Heart left ventricle (tissue), 13 donors: ENCODE data around the gene LYRM4.

ENCODE experiments used
- CTCF ChIP-seq, 12 donors: fragments of 200-600 bp; sonication (generic) in 4 of 12; IDR thresholded peaks; one replicate each; pipeline versions ENCODE4 v1.5.0 to v1.8.0; 2018 to 2022; ENCODE audit warnings: antibody characterized with exemption in 12 of 12, mild to moderate bottlenecking in 5 of 12
- POLR2A ChIP-seq, 2 donors: fragments of 450-650 bp; IDR thresholded peaks; one replicate each; pipeline ENCODE4 v1.6.1; 2017; ENCODE audit warnings: antibody characterized with exemption in 2 of 2, mild to moderate bottlenecking in 2 of 2, moderate library complexity in 2 of 2
- donor health status: ischemic (EF 13 %, LVEDD 7.1; RV severe dilation, severe dysfunction).
- donor health status: DM: no; HTN: yes; CAD: no.
- donor health status: DM: no; HTN: no; CAD: no.
- donor health status: ischemic (EF 25% LVEDD 6.9; RV normal size, moderate dysfunction).
- donor health status: ischemic (EF 25% LVEDD 5.7; RV mildly dilated, moderate dysfunction).
- donor health status: ischemic (EF 35%, LVEDD 5.7; RV mildly dilated, moderate dysfunction).
- donor health status: nonischemic (EF 11% LVEDD 7.7; RV severe dilation, severe dysfunction).
- donor health status: DM: yes; HTN: yes; CAD: no.
- donor health status: PGD.
- donor health status: ischemic (EF 29% LVEDD 5.4; RV normal size, mild dysfunction).
- donor health status: nonischemic (EF 23%, LVEDD 6.1; RV moderate dilation, normal function).

DNA sequence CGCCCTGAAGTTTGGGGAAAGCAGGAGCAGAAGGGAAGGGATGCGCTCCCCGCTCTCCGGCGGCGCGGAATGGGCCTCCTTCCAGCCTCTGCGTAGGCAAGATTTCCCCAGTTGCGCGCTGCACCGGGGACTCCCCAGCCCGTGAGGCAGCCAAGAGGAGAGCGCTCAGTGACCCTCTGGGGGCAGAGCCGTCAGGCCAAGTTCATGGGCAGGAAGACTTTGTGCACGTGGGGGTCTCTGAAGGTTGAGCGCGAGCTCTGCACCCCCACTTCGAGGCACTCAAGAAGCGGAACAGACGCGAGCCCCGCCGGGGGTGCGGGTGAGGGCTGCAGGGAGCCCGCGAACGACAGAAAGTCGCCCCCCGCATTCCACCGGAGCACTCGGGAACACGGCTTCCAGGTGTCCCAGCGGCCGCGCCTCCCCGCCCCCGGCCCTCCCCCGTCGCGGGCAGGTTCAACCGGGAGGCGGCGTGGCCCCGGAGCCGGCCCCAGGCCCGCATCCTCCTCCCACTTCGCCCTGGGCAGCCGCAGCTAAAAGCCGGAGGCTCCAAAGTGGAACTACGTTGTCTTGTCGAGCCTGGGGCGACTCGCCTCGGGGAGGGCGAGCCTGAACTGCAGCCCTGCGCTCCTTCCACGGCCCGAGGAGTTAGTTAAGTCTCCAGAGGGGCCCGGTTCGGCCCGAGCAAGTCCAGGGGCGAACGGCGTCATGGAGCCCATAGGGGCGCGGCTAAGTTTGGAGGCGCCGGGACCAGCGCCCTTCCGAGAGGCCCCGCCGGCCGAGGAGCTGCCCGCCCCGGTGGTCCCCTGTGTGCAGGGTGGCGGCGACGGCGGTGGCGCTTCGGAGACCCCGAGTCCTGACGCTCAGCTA is 175.7 kb downstream of the LYRM4 start, which contains the start of gene PPP1R3G:
- no peak for TF ChIP-seq CTCF (IDR thresholded peaks at IDR 0.05)
- no peak for TF ChIP-seq POLR2A (IDR thresholded peaks at IDR 0.05)
